GM18858 (cell line): Measurements from ENCODE around the gene UGCG.
"Not testable (repeated sequence)": the region's sequence is repeated elsewhere in the genome, so short reads cannot be mapped to it uniquely, and the experiment has no call there.

Experiments used
- ATAC-seq: cut with Tn5 transposase; IDR thresholded peaks from one replicate; pipeline ENCODE4 v1.9.1; 2021; ENCODE audit not compliant: unreplicated experiment

Gene UGCG

GRCh38 chr9:111948951-111949350 is 52.3 kb downstream of the UGCG start:
- no peak for ATAC-seq

- no peak for ATAC-seq
Measured at GRCh38 chr9:111949919-111950318, 53.3 kb downstream of the UGCG start.

GRCh38 chr9:111952559-111952958 is 55.9 kb downstream of the UGCG start:
- no peak for ATAC-seq

GRCh38 chr9:111953444-111953843 is 56.8 kb downstream of the UGCG start:
- ATAC-seq = no peak

GRCh38 chr9:111955048-111955447 is 58.4 kb downstream of the UGCG start:
- ATAC-seq = no peak

- no peak for ATAC-seq
Measured at GRCh38 chr9:111957856-111958631, 61.4 kb downstream of the UGCG start.

GRCh38 chr9:111959468-111960359 is 63.1 kb downstream of the UGCG start:
- no peak for ATAC-seq

- ATAC-seq = not testable (repeated sequence)
Measured at GRCh38 chr9:111960485-111960884, 63.9 kb downstream of the UGCG start.

GRCh38 chr9:111961009-111961408 is 64.4 kb downstream of the UGCG start:
- ATAC-seq = no peak

- no peak for ATAC-seq
Measured at GRCh38 chr9:111961575-111961974, 65.0 kb downstream of the UGCG start.

GRCh38 chr9:111962021-111962420 is 65.4 kb downstream of the UGCG start:
- ATAC-seq = no peak

GRCh38 chr9:111963995-111964394 is 67.4 kb downstream of the UGCG start:
- no peak for ATAC-seq

- peak; percentile 81 for ATAC-seq
Measured at GRCh38 chr9:111965566-111966019, 69.0 kb downstream of the UGCG start.

GRCh38 chr9:111966124-111966723 is 69.6 kb downstream of the UGCG start:
- ATAC-seq = no peak

- no peak for ATAC-seq
Measured at GRCh38 chr9:111966861-111967291, 70.3 kb downstream of the UGCG start.

GRCh38 chr9:111967621-111968020 is 71.0 kb downstream of the UGCG start:
- ATAC-seq = no peak

GRCh38 chr9:111969061-111969460 is 72.4 kb downstream of the UGCG start:
- ATAC-seq = no peak

- ATAC-seq = no peak
Measured at GRCh38 chr9:111969622-111970021, 73.0 kb downstream of the UGCG start.

GRCh38 chr9:111970827-111971226 is 74.2 kb downstream of the UGCG start:
- ATAC-seq = no peak

GRCh38 chr9:111974092-111974681 is 77.6 kb downstream of the UGCG start:
- ATAC-seq = no peak

- ATAC-seq = no peak
Measured at GRCh38 chr9:111975709-111976108, 79.1 kb downstream of the UGCG start.
